GM21737 (cell line): ENCODE results near the gene TMUB1.

Experiments
- ATAC-seq: cut with Tn5 transposase; IDR thresholded peaks from one replicate; pipeline ENCODE4 v1.9.1; 2021; ENCODE audit warnings: mild to moderate bottlenecking, moderate library complexity; ENCODE audit not compliant: unreplicated experiment

Gene TMUB1

GRCh38 chr7:151121380-151122170, 38.3 kb upstream of the TMUB1 start:
- no peak for ATAC-seq

GRCh38 chr7:151120896-151121295, 37.6 kb upstream of the TMUB1 start:
- ATAC-seq: no peak

GRCh38 chr7:151119902-151120301, 36.6 kb upstream of the TMUB1 start:
- ATAC-seq: no peak

GRCh38 chr7:151119055-151119415, 35.7 kb upstream of the TMUB1 start:
- ATAC-seq: no peak

- no peak for ATAC-seq
Observed at GRCh38 chr7:151118108-151119054, 35.1 kb upstream of the TMUB1 start.

- ATAC-seq: no peak
Observed at GRCh38 chr7:151117565-151117964, 34.3 kb upstream of the TMUB1 start.

- no peak for ATAC-seq
Observed at GRCh38 chr7:151116603-151117440, 33.5 kb upstream of the TMUB1 start.

- ATAC-seq: no peak
Observed at GRCh38 chr7:151115836-151116418, 32.6 kb upstream of the TMUB1 start.

- ATAC-seq: no peak
Observed at GRCh38 chr7:151115121-151115835, 32.0 kb upstream of the TMUB1 start.

GRCh38 chr7:151114151-151115090, 31.1 kb upstream of the TMUB1 start:
- ATAC-seq: no peak

- ATAC-seq: no peak
Observed at GRCh38 chr7:151113344-151114150, 30.3 kb upstream of the TMUB1 start.

- ATAC-seq: peak; percentile 80
Observed at GRCh38 chr7:151110941-151111645, 27.8 kb upstream of the TMUB1 start.

- no peak for ATAC-seq
Observed at GRCh38 chr7:151110236-151110940, 27.1 kb upstream of the TMUB1 start.

GRCh38 chr7:151109094-151110048, 26.1 kb upstream of the TMUB1 start:
- no peak for ATAC-seq

- no peak for ATAC-seq
Observed at GRCh38 chr7:151107882-151108281, 24.6 kb upstream of the TMUB1 start.
